NCI-H1930 (cell line): ENCODE measurements around the gene CSNK1D.

Experiments
- DNase-seq, 2 experiments: peaks; one replicate each; lab custom pipeline; 2025; lab: John Stamatoyannopoulos, UW

Gene CSNK1D

GRCh38 chr17:82273327-82274133, at the start of gene CSNK1D:
Gene CSNK1D, minus strand, starts transcription at chr17:82273700. Its CDS starts 319 bp downstream, at chr17:82273381.
- peak; percentile 73 to 91 for DNase-seq

- no peak for DNase-seq
These were observed 49.3 kb upstream of the CSNK1D start for GRCh38 chr17:82322526-82323453.

GRCh38 chr17:82321947-82322466, 48.5 kb upstream of the CSNK1D start:
- DNase-seq, result no peak

- DNase-seq, result peak; percentile 47 to 69
These were observed 47.7 kb upstream of the CSNK1D start for GRCh38 chr17:82320956-82321927.

GRCh38 chr17:82320140-82320840, 46.8 kb upstream of the CSNK1D start:
- peak in 1 of 2 experiments; percentile 24 for DNase-seq

- no peak for DNase-seq
These were observed 46.1 kb upstream of the CSNK1D start for GRCh38 chr17:82319619-82320062.

GRCh38 chr17:82318772-82319606, 45.5 kb upstream of the CSNK1D start:
- no peak for DNase-seq

- no peak for DNase-seq
These were observed 44.6 kb upstream of the CSNK1D start for GRCh38 chr17:82318169-82318498.

- no peak for DNase-seq
These were observed 44.1 kb upstream of the CSNK1D start, which contains the start of gene CD7 for GRCh38 chr17:82317394-82318168. Gene CD7, minus strand, starts transcription at chr17:82317608. Its CDS starts 113 bp downstream, at chr17:82317495.

- DNase-seq, result no peak
These were observed 43.3 kb upstream of the CSNK1D start for GRCh38 chr17:82316651-82317393.

GRCh38 chr17:82315703-82316358, 42.3 kb upstream of the CSNK1D start:
- no peak for DNase-seq

GRCh38 chr17:82314727-82315605, 41.5 kb upstream of the CSNK1D start:
- DNase-seq, result no peak

GRCh38 chr17:82314012-82314726, 40.7 kb upstream of the CSNK1D start:
- no peak for DNase-seq

- DNase-seq, result no peak
These were observed 39.9 kb upstream of the CSNK1D start for GRCh38 chr17:82313195-82314011.

GRCh38 chr17:82311971-82312370, 38.5 kb upstream of the CSNK1D start:
- no peak for DNase-seq
